Uterus (tissue), 2 donors: ENCODE measurements around the gene EPC1.

Experiments
- CTCF ChIP-seq, 4 experiments: fragments of 200-600 bp in 2 of 4; fragments of 450-650 bp in 2 of 4; sonication (generic) in 2 of 4; IDR thresholded peaks; one replicate each; pipeline ENCODE4 v1.5.1; 2016 to 2019; ENCODE audit warnings: antibody characterized with exemption in 4 of 4, mild to moderate bottlenecking in 2 of 4, moderate library complexity in 1 of 4
- POLR2A ChIP-seq, 2 donors: fragments of 450-650 bp; IDR thresholded peaks; one replicate each; pipeline ENCODE4 v1.6.1; 2016; ENCODE audit warnings: antibody characterized with exemption in 2 of 2, mild to moderate bottlenecking in 1 of 2, moderate library complexity in 1 of 2

DNA sequence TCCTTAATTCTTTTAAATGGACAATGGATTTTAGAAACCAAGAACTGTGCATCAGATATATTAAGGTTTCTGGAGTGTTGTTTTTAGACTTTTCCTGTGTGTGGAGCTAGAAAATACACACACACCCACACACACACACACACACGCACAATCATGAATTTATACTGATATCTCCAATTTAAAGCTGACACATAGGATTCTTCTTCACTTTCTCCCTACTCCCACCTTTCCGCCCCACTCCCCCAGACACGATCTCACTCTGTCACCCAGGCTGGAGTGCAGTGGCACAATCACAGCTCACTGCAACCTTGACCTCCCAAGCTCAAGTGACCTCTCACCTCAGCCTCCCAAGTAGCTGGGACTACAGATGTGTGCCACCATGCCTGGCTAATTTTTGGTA, 100.3 kb downstream of the EPC1 start:
- TF ChIP-seq CTCF (IDR thresholded peaks at IDR 0.05) = no peak
- no peak for TF ChIP-seq POLR2A (IDR thresholded peaks at IDR 0.05)
